IPS DF 4.7 (cell line): ENCODE data around the gene ARR3.
"Not testable (repeated sequence)": the region's sequence is repeated elsewhere in the genome, so short reads cannot be mapped to it uniquely, and the experiment has no call there.

ENCODE experiments used
- DNase-seq: peaks from one replicate; pipeline ENCODE4 v3.0.0-alpha.2; 2013; ENCODE audit warnings: low spot score; ENCODE audit errors: extremely low read depth

The ARR3 gene

GRCh38 chrX:70268034-70268433 lies at the start of gene ARR3:
ARR3 (plus strand) TSS chrX:70268334; CDS start chrX:70269386, 1,052 bp downstream.
- DNase-seq = no peak

- no peak for DNase-seq
Measured at GRCh38 chrX:70219938-70220764, 48.0 kb upstream of the ARR3 start.

DNA sequence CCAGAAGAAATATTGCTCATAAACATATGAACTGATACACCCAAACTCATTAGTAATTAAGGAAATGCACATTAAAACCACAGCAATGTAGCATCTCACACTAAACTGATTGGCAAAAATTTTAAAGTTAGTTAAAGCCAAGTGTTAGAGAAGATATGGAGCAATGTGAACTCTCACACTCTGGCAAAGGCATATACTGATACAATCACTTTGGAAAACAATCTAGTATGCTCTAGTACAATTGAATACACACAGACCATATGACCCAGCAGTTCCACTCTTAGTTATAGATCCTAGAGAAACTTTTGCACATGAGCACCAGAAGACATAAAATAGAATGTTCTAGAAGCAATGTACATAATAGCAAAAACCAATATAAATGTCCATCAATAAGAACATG lies 42.1 kb upstream of the ARR3 start:
- no peak for DNase-seq

- no peak for DNase-seq
Measured at GRCh38 chrX:70226687-70227086, 41.4 kb upstream of the ARR3 start.

DNA sequence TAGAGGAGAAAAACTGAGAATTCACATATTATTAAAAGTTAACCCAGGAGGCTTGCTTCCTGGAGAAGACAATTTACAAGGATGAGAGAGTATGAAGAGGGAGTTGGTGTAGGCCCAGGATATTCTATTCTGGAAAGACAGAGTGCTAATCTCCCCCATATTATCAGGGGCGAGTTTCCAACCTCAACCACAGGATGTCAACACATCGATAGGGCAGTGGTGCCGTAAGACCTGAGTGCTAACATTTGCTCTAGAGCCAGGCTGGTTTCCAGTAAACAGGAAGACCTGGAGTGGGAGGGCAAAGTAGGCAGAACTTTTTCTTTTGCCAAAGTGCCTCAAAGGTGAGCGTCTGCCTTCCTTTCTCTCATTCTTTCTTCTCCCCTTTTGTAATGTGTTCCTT lies 36.5 kb upstream of the ARR3 start:
- no peak for DNase-seq

GRCh38 chrX:70234355-70234754 lies 33.8 kb upstream of the ARR3 start, which contains the start of gene AWAT1:
AWAT1 (plus strand) TSS chrX:70234655; CDS start chrX:70234696, 41 bp downstream.
- DNase-seq = no peak

DNA sequence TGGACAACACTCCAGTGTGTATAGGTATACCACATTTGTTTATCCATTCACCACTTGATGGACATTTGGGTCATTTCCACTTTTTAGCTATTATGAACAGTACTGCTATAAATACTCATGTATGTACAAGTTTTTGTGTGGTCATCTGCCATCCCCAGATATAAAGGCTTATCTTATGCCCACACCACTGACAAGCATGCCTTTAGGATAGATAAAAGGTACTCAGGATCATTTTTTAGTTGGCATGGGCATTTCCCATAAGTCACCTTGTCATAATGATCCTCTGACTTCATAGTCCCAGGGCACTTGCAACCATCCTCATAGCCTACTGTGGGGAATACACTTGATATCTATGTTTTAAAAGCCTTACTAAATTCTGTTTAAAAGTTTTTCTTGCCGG lies 27.4 kb upstream of the ARR3 start:
- no peak for DNase-seq

GRCh38 chrX:70241501-70241900 lies 26.6 kb upstream of the ARR3 start:
- no peak for DNase-seq

- not testable (repeated sequence) for DNase-seq
Measured at GRCh38 chrX:70243601-70244000, 24.5 kb upstream of the ARR3 start.

GRCh38 chrX:70244881-70245280 lies 23.3 kb upstream of the ARR3 start:
- no peak for DNase-seq

GRCh38 chrX:70247252-70247651 lies 20.9 kb upstream of the ARR3 start:
- no peak for DNase-seq

DNA sequence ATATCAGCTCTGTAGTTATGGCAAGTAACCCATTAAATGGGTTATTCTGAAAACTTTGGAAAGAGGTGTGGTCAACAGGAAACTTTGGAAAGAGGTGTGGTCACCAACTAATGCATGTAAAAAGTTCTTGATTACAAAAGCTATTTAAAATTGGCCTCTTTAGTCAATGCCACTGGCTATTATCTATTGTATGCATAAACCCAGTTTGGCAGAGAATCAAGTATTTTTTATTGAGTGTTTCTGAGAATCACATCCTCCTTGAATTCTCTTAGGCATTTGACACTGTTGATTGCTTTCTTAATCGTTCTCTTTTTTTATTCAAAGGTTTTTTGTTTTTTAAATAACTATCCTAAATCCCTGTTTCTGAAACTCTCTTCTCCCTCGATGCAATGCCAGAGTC lies 15.6 kb upstream of the ARR3 start:
- no peak for DNase-seq

DNA sequence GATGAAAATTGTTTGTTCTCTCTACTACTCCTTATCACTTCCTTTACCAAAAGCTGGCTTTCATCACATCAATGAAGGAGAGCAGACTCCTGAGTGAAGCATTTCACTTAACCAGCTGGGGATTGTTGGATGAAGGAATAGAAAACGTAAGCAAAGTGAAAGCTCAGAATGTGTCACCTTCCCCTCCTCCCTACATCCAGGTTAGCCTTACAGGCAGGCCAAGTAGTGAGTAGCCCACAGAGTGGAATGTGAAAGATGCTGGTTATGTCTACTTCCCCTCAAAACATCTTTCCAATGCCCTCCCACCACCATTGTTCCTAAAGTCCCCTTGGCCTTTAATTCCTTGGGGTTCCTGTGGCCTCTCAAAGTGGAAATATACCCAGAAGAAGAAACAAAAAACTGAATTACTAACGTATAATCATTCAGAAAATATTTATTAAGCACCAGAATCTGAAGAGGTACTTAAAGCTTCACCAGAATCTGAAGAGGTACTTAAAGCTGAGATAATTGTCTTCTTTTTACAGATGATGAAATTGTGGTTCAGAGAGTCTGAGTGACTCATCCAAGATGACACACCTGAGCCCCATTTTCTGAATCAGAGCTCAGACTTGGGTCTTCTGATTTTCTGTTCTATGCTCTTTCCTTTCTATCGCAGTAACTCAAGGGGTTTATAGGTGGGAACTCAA lies 14.6 kb upstream of the ARR3 start:
- no peak for DNase-seq

DNA sequence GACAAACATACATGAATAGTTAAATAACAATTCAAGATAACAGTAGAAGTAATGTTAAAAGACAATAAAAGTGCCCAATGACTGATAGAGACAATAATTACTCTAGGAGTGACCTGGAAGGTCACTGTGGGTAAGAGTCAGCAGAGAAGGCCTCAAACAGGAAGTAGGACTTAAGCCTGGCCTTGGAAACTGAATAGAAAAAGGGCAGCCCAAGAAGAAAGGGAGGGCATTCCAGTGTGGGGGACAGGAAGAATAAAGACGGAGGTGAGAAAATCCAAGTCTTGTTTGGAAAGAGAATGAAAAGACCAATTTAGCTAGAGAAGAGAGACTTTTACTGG lies 14.1 kb upstream of the ARR3 start:
- DNase-seq = no peak

DNA sequence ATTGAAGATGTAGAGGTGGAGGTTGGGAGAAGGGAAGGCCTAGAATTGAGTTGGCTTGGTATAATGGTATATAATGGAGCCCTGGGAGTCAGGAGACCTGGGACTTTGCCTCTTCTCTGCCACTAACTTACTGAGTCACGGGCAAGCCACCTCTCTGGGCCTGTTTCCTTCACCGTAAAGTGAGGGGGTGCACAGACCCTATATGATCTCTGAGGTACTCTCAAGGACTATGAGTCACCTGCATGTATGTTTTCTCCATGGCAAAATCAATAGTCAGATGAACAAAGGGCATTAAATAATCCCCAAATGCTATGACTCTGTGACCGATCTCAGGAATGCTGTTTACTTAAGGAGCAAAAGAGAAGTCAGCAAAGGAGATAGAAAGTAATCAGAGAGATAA lies 13.2 kb upstream of the ARR3 start:
- DNase-seq = no peak

GRCh38 chrX:70255452-70255851 lies 12.7 kb upstream of the ARR3 start:
- no peak for DNase-seq

DNA sequence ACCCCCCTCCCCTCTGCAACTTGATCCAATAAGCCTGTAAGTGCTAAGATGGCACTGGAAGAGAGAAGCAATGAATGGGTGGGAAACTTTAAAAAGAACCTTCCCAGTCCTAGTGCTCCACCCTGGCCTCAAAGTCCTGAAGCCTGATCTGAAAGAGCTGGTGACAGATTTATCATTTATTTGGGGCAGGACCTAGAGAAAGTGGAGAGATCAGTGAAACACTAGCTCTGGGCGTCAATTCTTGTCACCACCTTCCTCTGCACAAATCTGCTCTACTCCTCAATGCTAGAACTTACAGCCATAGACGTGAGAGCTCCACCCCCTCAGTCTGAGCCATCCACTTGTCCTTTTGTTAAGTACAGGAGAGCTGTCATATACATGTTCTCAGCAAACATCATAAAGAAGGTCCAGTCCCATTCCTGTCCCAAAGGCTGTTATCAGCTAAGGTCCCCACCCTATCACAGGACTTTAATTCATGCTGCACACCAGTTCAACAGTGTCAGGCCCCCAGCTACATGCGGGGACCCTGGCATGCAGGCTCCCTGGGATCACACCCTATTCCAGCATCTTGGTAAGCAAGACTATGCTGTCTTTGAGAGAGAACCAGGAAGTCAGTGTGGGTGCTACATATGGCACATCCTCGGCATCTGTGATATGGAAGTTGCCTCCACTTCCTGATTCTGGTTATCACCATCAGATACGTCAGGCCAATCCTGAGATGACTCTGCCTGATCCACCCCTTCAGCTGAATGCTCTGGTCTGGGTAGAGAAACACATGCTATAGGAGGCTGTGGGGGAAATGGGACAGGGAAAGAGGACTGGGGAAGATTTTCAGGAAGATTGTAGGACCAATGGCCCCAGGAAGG lies 10.5 kb upstream of the ARR3 start:
- DNase-seq = no peak

- no peak for DNase-seq
Measured at GRCh38 chrX:70260104-70260503, 8.0 kb upstream of the ARR3 start, which contains the start of gene P2RY4. P2RY4 (minus strand) TSS chrX:70260204; CDS start chrX:70259624, 580 bp downstream.

DNA sequence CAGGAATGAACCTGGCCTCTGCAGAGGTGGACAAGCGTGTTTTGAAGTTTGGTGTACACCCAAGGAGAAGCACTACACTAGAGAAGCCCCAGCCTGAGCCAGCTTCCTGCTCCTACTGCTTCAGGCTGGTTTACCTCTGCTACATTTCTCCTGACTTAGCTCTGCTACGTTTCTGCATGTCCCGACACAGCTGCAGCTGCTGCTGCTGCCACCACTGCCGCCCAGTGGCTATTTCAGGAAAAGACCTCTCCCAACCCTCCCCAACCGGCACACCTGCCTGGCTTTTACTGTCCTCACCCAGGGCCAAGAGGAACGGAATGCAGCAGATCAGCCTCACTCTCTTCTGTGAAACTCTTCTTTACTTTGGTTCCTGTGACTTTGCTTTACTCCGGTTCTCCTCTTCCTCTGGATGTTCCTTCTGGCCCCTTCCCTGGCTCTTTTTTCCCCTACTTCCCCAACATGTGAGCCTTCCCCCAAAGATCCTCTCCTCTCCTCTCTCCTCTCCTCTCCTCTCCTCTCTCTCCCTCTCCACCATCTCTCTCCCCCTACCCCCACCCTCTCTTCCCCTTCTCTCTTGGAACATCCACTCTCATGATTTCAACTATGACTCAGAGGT lies 5.1 kb upstream of the ARR3 start:
- peak; percentile 36 for DNase-seq

GRCh38 chrX:70264784-70265183 lies 3.4 kb upstream of the ARR3 start:
- no peak for DNase-seq

DNA sequence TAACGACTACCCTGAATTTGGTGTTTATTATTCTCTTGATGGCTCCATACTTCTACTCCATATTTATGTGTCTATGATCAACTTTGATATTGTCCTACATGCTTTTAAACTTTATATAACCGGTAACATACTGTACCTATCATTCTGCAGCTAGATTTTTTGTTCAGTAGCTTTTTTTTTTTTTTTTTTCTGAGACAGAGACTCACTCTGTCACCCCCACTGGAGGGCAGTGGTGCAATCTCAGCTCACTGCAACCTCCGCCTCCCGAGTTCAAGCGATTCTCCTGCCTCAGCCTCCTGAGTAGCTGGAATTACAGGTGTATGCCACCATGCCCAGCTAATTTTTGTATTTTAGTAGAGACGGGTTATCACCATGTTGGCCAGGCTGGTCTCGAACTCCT lies 5.9 kb downstream of the ARR3 start:
- DNase-seq = not testable (repeated sequence)
